ENCODE results near the gene UXS1.

UXS1 gene

DNA sequence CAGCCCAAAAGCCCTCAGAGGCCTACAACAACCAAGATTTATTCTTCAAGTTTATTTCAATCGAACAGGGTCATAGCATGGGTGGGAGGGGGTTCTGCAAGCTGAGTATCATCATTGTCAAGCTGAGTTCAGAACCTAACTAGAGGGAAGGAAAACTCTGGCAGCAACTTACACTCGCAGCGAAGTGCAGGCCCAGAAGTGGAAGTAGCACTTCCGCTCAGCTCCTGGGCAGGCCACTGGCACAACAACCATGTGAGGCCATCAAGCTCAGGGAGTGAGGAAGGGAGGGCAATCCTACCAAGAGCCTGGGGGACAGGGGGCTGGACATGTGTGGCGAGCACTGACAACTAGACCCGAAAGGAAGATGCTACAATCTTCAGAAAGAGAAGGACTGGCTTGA lies 4.8 kb downstream of the UXS1 start:
- no peak for DNase-seq (ENCODE audit: low spot score)

GRCh38 chr2:106187273-106187891 lies 6.7 kb downstream of the UXS1 start:
- DNase-seq (ENCODE audit: low spot score): no peak

GRCh38 chr2:106185475-106186184 lies 8.5 kb downstream of the UXS1 start:
- DNase-seq (ENCODE audit: low spot score): peak; percentile 47

- DNase-seq (ENCODE audit: low spot score): no peak
These were observed 9.2 kb downstream of the UXS1 start for GRCh38 chr2:106184857-106185256.

DNA sequence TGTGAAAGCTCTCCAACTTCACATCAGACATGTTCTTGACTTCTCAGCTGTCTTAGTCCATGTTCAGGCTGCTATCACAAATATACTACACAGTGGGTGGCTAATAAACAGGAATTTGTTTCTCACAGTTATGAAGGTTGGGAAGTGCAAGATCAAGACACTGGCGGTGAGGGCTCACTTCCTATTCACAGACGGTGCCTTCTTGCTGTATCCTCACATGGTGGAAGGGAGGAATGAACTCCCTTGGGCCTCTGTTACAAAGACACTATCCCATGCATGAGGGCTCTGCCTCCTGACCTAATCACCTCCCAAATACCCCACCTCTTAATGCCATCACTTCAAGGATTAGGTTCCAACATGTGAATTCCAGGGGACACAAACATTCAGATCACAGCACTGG lies 9.7 kb downstream of the UXS1 start:
- DNase-seq (ENCODE audit: low spot score): no peak

GRCh38 chr2:106183101-106183696 lies 10.9 kb downstream of the UXS1 start:
- DNase-seq (ENCODE audit: low spot score): no peak

GRCh38 chr2:106181064-106181463 lies 13.0 kb downstream of the UXS1 start:
- DNase-seq (ENCODE audit: low spot score): no peak

DNA sequence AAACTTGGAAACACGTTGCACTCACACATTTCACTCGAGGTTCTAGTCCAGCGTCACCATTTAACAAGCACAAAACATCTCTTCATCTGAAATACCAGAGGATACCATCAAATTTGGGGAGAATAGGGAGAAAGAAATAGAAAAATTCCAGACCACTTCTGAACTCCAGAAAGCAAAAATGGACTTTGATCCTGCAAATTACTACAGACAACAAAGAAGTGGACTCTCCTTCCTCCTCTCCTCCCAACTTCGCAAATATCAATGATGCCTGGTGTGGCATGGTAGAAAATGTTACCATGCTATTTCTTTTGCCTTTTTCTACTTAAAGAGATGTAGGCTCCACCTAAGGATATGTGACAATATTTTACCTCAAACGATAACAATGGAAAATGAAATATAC lies 13.5 kb downstream of the UXS1 start:
- DNase-seq (ENCODE audit: low spot score): no peak

- DNase-seq (ENCODE audit: low spot score): no peak
These were observed 15.4 kb downstream of the UXS1 start for GRCh38 chr2:106178716-106179115.

GRCh38 chr2:106177581-106177980 lies 16.5 kb downstream of the UXS1 start:
- no peak for DNase-seq (ENCODE audit: low spot score)

GRCh38 chr2:106176446-106177099 lies 17.5 kb downstream of the UXS1 start:
- no peak for DNase-seq (ENCODE audit: low spot score)

DNA sequence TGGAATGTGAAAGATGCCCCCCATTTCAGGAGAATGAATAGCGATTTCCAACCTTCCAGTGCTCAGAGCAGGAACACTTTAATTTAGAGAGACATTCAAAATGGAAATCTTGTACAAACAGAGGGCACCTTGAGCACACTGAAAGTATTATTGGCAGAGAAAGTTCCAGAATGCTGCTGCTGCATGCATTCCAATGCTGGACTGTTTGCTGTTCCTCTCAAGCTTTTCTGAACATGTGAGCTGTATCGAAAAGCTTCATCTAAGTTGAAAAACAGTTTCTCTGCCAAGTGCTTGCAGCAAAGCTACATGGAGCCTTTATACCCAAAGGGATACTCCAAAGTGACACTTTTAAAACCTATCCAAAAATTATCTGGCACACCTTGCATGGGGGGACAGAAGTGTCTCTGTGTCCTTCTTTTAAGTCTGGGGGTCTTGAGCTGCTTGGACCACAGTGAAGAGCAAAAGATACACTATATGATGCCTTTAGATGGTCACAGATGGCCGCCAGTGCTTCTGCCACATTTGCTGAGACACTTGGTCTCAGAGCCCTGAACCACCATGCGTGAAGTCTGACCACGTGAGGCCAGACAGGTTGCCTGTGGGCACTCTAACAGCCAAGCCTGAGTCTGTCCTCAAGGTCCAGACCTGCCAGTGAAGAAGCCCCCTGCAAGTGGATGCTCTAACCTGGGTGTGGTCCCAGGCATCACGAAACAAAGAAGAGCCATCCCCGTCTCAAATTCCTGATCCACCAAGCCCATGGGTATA lies 18.8 kb downstream of the UXS1 start:
- DNase-seq (ENCODE audit: low spot score): no peak

DNA sequence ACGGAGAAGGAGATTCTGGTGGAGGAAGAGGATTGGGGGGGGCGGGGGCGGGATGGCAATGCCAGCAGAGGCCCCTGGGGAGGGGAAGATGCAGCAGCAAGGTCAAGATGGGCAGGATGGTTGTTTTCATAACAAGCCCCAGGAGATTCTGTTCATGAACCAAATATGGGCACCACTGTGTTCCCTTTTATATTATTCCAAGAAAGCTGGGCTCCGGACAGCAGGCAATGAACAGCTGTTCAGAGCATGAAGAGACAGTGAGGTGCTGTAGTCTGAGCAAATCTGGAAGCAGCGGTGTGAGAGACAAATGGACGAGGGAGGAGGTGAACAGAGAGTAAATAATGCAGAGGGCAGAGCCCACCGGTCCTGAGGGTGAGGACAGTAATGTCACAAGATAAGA lies 20.0 kb downstream of the UXS1 start:
- DNase-seq (ENCODE audit: low spot score): no peak

DNA sequence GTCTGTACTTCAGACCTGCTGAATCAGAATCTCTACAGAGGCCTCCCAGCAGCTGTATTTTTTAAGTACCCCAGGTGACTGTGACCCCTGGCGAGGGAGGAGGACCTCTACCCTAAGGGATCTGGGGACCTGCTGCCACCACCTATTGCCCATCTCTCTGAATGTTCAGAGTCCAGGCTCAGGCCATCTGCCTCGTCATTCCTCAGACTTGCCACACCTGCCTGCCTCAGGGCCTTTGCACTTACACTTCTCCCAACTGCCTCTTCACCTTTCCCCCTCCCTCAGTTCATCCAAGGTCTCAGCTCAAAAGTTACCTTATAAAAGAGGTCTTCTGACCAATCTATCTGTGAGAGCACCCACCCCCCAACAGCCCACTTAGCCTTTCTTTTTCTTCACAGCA lies 21.5 kb downstream of the UXS1 start:
- no peak for DNase-seq (ENCODE audit: low spot score)

- no peak for DNase-seq (ENCODE audit: low spot score)
These were observed 25.4 kb downstream of the UXS1 start for GRCh38 chr2:106168657-106169056.

- no peak for DNase-seq (ENCODE audit: low spot score)
These were observed 27.0 kb downstream of the UXS1 start for GRCh38 chr2:106167067-106167466.

GRCh38 chr2:106165561-106165960 lies 28.5 kb downstream of the UXS1 start:
- no peak for DNase-seq (ENCODE audit: low spot score)

- DNase-seq (ENCODE audit: low spot score): no peak
These were observed 29.1 kb downstream of the UXS1 start for GRCh38 chr2:106165029-106165428.

- DNase-seq (ENCODE audit: low spot score): no peak
These were observed 30.1 kb downstream of the UXS1 start for GRCh38 chr2:106163948-106164545.

DNA sequence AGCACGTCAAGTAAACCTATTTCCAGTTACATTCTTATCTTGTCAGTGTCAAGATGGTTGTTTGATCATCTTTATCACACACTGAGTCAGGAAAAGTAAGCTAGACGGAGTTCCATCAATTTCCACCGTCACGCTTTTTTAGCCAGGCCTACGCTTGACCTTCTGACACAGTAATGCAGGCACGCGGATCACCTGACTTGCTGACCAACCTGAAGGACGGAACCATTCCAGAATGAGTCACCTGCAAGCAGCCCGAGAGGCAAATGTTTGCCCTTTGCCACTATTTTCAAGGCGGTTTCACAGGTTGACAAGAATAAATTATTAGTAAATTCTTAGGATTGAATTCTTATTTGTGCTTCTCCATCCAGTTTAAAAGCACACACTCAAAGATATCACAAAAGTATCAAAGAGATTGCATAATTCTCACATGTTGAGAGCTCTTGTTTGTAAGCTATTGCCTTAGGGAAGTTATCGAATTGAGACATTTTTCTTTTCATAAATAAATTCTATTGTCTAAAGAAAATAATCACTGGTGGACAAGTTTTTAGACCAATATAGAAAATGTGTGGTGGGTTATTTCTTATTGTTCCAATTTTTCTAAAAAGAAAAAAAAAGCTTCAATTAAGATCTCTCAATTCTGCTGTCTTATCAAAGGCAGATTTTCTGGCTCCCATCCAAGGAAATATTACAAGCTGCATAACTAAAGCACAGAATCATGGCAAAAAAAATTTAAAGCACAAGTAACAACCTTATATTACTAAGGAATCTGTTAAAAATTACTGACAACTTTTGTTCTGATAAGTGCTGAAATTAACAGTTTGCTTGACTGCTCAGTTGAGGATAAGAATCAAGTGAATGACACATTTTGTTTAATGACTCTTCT lies 31.9 kb downstream of the UXS1 start:
- DNase-seq (ENCODE audit: low spot score): no peak

DNA sequence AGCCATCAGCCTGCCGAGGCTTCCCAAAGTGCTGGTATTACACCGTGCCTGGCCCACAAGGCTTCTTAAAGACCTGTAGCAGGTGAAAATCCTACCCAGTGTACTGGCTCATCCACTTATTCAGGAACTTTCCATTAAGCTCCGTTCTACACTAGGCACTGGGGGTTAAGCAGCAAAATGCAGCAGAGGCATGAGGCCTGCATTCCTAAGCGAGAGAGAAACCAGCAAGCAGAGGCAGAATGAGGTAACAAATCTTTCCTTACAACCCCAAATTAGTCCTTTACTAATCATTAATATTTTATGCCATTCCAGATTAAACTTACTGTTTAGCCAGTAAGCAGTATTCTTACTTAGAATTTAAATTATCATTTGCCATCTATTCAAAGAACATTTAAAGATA lies 32.8 kb downstream of the UXS1 start:
- no peak for DNase-seq (ENCODE audit: low spot score)

All from D341Med (cell line).